C4-2B (cell line): Measurements from ENCODE around the gene SH2D6.

Source experiments
- H3K27ac ChIP-seq: fragments of 450-650 bp; 2 replicates; pipeline ENCODE4 v1.5.1; 2017
- ZFX ChIP-seq: fragments of 450-650 bp; IDR thresholded peaks from 2 replicates; pipeline ENCODE4 v1.6.1; 2017
- TF ChIP-seq, protein P1 (sequence below): fragments of 450-650 bp; conservative IDR thresholded peaks from 2 replicates; pipeline ENCODE4 v1.5.1; 2017; ENCODE audit warnings: mild to moderate bottlenecking

The SH2D6 gene

DNA sequence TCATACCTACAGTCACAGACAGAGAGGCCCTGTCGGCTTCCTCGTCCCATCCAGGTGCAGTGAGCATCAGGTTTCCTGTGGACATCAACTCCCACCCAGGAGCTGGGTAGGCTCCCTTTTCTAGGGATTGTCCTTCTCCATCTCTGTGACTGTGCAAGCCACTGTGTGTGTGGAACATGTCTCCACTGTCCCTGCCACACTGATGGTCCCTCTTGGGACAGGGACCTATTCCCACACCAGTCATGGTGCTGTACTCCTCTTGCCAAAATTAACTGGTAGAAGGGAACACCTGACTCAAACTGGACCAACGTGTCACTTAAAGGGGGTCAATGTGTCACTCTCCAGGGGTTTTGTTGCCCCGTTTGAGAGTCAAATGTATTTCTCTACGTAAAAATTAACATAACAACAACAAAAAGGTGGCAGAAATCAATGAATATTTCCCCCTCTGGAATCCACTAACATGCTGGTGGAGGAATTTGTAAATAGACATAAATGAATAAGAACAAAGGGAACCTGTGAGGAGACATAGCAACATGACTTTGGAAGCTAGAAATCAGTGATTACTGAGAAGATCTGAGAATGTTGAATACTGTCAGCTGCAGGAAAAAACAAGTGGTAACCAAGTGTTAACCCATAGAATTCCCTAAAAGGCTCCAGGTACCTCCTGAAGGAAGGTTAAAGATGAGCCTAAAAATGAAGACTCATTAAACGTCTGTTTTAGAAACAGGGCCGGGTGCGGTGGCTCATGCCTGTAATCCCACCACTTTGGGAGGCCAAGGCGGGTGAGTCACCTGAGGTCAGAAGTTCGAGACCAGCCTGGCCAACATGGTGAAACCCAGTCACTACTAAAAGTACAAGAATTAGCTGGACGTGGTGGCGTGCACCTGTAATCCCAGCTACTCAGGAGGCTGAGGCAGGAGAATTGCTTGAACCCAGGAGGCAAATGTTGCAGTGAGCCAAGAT, 40.4 kb downstream of the SH2D6 start:
- no peak overlapping the region for H3K27ac ChIP-seq
- TF ChIP-seq, protein P1, sequence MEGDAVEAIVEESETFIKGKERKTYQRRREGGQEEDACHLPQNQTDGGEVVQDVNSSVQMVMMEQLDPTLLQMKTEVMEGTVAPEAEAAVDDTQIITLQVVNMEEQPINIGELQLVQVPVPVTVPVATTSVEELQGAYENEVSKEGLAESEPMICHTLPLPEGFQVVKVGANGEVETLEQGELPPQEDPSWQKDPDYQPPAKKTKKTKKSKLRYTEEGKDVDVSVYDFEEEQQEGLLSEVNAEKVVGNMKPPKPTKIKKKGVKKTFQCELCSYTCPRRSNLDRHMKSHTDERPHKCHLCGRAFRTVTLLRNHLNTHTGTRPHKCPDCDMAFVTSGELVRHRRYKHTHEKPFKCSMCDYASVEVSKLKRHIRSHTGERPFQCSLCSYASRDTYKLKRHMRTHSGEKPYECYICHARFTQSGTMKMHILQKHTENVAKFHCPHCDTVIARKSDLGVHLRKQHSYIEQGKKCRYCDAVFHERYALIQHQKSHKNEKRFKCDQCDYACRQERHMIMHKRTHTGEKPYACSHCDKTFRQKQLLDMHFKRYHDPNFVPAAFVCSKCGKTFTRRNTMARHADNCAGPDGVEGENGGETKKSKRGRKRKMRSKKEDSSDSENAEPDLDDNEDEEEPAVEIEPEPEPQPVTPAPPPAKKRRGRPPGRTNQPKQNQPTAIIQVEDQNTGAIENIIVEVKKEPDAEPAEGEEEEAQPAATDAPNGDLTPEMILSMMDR: no peak
- TF ChIP-seq ZFX: no peak

DNA sequence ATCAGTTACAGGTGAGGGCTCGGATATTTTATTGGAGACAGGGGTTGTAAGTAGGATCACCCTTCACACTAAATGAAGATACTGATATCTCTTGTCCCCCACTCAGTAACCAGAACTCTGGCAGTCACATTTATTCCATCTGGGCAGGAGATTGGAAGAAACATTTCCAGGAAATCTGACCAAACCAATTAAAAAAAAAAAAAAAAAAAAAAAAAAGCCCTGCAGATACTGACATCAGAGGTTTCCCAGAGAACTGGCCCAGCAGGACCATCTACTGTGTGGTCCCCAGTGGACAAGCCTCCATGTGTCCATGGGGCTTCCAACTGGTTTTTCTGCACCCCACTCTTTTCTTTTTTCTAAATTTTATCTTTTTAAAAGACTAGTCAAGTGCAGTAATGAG, 41.3 kb downstream of the SH2D6 start:
- H3K27ac ChIP-seq: no peak overlapping the region
- no peak for TF ChIP-seq ZFX
- TF ChIP-seq, protein P1: no peak

DNA sequence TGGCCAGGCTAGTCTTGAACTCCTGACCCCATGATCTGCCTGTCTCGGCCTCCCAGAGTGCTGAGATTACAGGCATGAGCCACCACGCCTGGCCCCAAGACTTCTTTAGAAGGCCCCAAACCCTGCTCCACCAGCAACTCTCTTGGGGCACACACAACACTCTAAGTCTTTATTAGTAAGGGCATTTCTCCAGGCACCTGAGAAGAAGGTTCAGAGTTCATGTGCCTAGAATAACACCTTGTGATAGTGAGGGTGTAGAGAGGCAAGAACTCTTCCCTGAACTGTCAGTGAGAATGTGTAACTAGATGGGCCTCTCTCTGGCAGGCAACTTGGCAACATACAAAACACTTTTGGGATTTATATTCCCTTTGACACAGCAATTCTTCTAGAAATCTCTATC, 43.8 kb downstream of the SH2D6 start:
- H3K27ac ChIP-seq: no peak overlapping the region

DNA sequence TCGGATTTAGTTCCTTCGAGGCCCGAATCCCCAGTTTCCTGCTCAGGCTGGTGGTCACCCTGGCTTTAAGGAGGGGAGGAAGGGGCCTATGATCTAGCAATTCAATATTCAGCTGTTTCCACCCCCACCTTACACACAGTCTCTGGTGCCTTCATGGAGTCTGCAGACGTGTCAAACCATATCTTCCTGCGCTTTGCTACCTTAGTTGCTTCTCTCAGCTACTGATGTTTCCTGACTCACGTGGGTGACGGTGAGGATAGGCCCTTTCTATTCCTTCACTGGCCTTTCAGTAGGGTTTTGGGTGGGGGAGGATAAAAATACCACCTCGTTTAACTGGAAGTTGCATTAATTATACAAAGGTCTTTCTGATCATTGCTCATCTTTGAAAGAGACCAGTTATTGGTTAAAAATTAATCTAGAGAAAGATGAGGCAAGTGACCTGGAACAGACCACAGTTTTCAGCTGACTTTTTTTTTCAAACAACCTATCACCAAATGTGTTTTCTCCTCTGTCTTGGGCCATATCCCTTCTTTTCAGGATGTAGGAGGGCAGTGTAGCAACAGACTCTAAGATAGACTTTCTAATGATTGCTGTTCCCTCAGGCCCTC, 49.7 kb downstream of the SH2D6 start:
- peak overlapping the region; percentile 25; the same call in 1 of the 2 replicates for H3K27ac ChIP-seq
- TF ChIP-seq ZFX: no peak
- TF ChIP-seq, protein P1: no peak

More for the DNA sequence above, 43.8 kb downstream of the SH2D6 start:
- no peak for TF ChIP-seq ZFX
- TF ChIP-seq, protein P1: no peak

DNA sequence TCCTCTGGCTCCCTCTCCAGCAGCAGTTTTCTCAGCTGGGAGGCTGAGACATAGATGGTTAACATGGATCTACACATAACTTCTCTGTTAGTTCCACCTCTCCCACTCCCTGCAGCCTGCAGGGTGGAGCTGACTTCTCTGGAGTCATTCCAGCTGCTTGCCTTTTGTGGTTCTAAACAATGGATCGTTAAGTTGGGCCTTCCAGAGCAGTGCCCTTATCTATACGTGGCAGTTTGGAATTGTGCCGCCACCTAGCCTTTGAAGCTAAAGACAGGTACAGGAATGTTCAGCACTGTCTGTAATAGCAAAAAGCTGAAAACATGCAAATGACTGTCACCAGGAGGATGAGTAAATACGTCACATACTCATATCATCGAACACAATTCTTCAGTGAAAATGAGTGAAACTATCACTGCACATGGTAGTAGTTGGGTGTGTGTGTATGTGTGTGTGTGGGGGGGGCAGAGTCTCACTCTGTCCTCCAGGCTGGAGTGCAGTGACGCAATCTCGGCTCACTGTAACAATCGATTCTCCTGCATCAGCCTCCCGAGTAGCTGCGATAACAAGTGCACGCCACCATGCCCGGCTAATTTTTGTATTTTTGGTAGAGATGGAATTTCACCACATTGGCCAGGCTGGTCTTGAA, 50.3 kb downstream of the SH2D6 start:
- H3K27ac ChIP-seq: peak overlapping the region; percentile 25
- TF ChIP-seq ZFX: no peak
- TF ChIP-seq, protein P1: no peak

DNA sequence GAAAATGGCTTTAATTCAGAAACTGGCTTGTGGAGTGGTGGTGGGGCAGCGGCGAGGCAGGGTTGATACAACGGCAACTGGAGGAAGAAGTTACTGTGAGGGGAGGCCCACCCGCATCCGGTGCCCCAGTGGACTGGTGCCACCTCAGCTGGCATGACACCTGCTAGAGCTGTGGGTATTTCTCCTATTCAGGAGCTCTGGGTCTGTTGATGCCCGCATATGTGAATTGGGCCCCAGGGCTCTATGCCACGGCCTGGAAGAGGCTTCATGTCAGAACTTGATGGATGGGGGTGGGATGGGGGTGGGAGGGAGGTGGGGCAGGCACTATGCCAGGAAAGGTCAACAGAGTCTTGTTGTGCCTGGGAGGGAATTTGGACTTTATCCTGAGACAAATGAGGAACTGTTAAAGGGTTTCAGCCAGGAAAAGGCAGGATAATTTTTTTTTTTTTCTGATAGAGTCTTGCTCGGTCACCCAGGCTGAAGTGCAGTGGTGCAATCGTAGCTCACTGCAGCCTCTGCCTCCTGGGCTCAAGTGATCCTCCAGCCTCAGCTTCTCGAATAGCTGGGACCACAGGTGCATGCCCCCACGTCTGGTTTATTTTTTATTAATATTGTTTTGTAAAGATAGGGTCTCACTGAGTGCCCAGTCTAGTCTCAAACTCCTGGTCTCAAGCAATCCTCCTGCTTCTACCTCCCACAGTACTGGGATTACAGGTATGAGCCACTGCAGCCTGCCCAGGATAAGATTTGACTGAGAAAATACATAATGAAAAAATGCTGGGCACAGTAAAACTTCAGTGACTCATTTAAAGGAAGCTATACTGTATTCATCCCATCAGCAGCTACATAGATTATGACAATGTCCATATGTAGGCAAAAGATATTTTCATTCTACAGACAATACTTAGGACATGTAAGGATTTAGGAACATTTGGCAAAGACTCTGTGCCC, 52.6 kb downstream of the SH2D6 start:
- no peak overlapping the region for H3K27ac ChIP-seq
- TF ChIP-seq, protein P1: no peak
- no peak for TF ChIP-seq ZFX
